NCI-H345 treated with DMSO at 0.1 percent for 48 hours (cell line): Measurements from ENCODE around the gene REV3L.
"Not testable (repeated sequence)": the region's sequence is repeated elsewhere in the genome, so short reads cannot be mapped to it uniquely, and the experiment has no call there.

Source experiments
- DNase-seq: peaks from one replicate; lab custom pipeline; 2025; ENCODE audit not compliant: unreplicated experiment; lab: John Stamatoyannopoulos, UW

The REV3L gene

DNA sequence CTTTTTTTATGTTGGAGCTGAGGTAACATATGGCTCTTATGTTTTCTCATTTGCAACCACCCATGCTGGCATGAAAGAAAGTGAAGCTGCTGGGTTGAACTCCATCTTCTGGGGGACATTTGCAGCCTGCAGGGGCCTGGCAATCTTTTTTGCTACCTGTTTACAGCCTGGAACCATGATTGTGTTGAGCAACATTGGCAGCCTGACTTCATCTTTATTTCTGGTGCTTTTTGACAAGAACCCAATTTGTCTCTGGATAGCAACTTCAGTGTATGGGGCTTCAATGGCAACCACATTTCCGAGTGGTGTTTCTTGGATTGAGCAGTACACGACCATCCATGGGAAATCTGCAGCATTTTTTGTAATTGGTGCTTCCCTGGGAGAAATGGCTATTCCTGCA lies 216.7 kb downstream of the REV3L start:
- no peak for DNase-seq

GRCh38 chr6:111265842-111266241 lies 217.2 kb downstream of the REV3L start:
- no peak for DNase-seq

DNA sequence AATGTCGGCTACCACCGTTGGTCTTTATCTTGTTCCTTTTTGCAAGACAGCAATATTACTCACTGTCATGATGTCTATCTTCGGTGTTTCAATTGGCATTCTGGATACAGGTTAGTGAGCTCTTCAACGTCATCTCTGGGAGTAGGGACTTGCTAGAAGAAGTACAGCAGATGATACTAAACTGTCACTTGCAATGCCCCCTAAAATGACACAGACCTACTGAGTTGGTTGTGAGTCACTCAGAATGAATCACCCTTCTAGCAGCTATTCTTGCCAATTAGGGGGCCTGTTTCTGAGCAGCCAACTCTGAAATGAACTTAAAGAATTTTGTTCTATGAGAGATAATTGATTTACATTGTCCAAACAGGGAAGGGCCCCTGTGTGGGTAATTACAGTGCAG lies 219.2 kb downstream of the REV3L start:
- no peak for DNase-seq

DNA sequence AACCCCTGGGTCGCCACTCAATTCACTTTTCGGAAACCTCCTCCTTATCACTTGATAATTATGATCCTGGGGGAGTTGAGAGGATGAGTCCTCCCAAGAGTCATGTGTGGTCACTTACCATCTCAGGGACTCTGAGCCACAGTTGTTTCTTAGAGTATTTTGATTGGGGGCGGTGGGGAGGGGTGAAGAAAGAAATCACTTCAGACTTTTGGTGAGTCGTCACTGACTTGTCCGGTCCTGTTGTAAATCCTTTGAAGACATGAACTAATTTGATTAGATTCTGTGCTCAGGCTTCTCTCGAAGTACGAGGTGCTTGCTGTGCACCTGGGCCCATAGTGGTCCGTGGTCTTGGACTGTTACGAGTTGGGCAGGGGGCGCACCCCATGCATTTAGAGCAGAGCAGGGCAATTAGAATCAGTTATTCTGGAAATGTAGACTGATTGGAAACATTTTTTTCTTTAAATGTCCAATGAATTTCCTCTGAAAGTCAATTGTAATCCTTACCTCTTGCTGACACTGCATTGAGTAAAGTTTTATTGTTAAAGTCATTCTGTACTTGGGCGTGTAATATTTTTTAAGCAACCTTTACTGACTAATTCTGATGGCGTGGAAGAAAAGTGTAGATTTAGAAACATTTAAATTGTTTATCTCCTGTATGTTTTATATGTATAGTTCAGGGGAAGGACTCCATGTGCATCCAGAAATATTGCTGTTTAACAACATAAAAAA lies 222.3 kb downstream of the REV3L start:
- DNase-seq: no peak

DNA sequence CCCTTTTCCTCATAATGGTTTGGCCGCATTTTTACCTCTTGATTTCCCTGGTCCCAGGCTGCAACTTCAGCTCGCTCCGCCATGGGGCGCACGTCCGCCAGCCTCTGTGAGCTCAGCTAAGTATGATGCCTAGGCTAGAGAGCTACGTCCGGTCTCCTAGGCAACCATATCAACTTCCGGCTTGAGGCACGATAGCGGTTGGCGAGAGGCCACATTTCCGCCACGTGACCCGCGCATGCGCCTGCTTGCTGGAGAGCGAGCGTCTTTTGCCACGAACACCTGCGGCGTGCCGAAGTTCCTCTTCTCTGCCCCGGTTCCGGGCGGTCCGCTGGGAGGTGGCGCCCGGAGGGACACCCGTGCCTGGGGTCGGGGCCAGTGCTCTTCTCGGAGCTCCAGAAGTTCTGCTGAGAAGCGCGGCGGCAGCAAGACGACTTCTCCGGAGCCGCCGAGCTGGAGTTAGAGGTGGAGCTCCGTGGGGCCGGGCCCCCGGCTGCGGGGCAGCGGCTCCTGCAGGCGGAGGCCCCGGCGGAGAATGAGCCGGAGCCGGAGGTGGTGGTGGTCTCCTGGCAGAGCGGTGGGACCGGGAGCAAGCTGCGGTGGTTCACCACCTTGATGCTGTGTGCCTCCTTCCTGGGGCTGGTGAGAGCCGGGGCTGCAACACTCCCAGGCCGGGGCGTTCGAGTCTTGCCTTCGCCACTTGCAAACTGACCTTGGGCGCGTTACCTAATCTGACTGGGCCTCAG lies 223.8 kb downstream of the REV3L start:
- DNase-seq: peak; percentile 97

GRCh38 chr6:111258615-111259088 lies 224.4 kb downstream of the REV3L start:
- no peak for DNase-seq

DNA sequence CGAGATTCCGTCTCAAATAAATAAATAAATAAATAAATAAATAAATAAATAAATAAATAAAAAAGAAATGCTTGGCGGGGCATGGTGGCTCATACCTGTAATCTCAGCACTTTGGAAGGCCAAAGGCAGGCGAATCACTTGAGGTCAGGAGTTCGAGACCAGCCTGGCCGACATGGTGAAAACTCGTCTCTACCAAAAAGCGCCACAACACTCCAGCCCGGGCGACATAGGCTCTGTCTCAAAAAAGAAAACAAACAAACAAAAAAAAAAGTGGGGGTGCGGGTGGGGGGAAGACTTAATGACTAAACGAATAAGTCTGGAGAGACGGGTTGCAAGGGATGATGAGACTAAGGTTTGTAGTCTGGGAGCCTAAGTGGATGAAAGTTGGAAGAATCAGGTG lies 225.0 kb downstream of the REV3L start:
- DNase-seq: no peak

DNA sequence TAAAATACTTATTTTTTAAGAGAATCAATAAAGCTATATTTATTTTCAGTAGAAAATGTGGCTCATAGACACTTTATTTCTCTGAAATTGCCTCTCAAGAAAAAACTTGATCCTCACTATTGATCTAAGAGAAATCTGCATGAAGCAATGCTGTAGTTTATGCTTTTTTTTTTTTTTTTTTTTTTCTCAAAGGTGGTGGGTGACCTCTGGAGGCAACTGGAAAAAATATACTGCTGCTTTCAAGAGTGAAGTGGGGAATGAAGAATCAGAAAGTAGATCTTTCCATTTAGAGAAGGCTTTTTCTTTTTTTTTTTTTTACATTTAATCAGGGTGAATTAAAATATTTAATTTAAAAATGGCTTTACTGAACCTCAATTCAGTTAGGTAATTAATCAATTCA lies 226.4 kb downstream of the REV3L start:
- no peak for DNase-seq

GRCh38 chr6:111255838-111256237 lies 227.2 kb downstream of the REV3L start:
- not testable (repeated sequence) for DNase-seq

GRCh38 chr6:111254779-111255166 lies 228.2 kb downstream of the REV3L start:
- no peak for DNase-seq

GRCh38 chr6:111254004-111254778 lies 228.8 kb downstream of the REV3L start:
- no peak for DNase-seq

GRCh38 chr6:111252726-111253125 lies 230.3 kb downstream of the REV3L start:
- no peak for DNase-seq

DNA sequence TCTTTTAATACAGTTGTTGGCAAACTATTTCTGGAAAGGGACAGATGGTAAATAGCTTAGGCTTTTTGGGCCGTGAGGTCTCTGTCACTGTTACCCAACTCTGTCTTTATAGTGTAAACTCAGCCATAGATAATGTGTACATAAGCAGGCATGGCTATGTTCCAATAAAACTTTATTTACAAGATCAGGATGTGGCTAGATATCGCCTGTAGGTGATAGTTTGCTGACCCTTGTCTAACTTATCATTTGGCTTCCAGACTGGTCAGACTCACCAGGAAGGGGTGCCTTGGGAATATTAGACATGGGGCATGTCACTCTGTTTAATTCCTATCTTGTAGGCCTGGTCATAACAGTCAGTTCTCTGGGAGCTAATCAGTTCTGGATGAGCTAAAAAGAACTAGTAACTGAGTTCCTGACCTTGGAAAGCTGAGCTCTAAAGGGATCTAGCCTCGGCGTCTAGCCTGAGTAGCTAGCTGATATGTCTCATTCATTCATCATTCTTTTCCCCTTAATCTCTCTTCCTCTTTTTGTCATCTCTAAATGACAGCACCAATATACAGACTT lies 232.1 kb downstream of the REV3L start:
- DNase-seq: no peak
